DMS53 treated with DMSO at 0.1 percent for 48 hours (cell line): Measurements from ENCODE around the gene AGAP3.

Experiments used
- DNase-seq: peaks from one replicate; lab custom pipeline; 2025; ENCODE audit not compliant: unreplicated experiment; lab: John Stamatoyannopoulos, UW

Gene AGAP3

DNA sequence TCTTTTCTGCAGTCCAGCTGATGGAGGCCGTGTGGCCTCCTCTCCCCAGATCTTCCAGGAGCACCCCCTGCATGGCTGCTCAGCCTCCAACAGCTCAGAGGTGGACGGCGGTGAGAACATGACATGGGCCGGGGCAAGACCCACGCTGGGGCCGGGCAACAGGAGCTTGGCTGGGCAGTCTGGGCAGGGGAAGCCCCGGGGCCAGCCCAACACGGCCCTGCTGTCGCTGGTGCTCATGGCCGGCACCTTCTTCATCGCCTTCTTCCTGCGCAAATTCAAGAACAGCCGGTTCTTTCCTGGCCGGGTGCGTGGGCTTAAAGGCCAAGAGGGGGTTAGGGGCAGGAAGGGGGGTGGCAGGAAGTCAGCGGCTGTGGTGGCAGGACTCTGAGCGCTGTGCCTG is 12.3 kb upstream of the AGAP3 start:
- DNase-seq = no peak

GRCh38 chr7:151074817-151075661 is 11.2 kb upstream of the AGAP3 start:
- no peak for DNase-seq

GRCh38 chr7:151075662-151075971 is 10.7 kb upstream of the AGAP3 start:
- no peak for DNase-seq

GRCh38 chr7:151075978-151076426 is 10.3 kb upstream of the AGAP3 start:
- DNase-seq = no peak

DNA sequence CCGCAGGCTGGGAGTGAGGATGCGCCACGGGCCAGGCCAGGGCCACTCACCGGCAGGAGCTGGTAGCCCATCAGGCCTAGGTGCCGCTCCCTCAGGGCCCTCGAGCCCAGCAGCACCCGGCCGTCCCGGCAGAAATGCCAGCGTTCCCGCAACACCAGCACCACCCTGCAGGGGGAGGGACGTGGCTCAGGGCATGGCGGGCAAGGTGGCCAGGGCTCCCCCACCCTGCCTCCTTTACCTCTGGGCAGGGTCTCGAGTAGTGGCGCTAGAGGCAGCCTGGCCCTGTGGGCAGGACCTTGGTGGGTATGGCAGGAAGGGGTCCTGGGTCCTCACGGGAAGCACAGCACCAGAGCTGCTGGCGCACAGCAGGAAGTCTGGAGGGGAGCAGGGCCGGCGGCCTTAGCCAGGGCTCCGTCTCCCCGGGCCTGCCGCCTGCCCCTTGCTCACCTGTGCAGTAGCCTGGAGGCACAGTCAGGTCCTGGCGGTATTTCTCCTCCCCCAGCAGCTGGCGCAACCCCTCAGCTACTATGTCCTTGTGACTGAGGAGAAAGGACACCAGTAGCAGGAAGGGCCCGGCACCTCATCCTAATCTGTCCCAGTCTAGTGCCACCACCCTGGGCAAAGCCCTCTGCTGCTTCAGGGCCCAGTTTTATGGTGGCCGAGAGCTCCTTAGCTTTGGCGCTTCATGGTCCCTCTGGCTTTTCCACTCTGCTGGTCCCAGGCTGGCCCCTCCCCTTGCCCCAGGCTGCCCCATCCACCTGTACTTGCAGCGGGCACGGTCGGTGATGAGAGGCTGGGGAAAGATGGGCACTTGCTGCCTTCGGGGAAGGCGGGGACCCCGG is 9.2 kb upstream of the AGAP3 start:
- DNase-seq = peak; percentile 5

DNA sequence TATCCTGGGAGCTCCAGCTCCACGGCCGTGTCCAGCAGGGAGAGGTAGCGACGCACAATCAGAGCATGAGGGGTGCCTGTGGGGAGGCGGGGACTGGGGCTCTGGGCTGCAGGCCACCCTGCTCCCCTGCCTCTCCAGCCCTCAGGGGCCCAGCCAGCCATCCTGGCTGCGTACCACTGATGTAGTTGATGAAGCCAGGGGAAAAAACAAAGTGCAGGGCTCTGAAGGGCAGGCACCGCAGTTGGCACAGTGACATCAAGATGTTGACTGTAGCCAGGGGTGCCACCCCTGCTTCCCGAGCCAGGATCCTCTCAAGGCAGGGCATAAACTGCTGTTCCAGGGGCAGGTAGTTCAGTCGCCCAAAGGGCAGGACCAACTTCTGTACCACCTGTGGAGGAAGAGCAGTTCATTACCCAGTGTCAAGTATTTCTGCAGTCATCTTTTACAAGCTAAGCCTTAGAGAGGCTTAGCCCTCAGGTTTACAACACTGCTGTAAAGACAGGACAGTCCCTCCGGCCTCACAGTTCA is 8.5 kb upstream of the AGAP3 start:
- DNase-seq = no peak

GRCh38 chr7:151078233-151079040 is 7.8 kb upstream of the AGAP3 start:
- no peak for DNase-seq

DNA sequence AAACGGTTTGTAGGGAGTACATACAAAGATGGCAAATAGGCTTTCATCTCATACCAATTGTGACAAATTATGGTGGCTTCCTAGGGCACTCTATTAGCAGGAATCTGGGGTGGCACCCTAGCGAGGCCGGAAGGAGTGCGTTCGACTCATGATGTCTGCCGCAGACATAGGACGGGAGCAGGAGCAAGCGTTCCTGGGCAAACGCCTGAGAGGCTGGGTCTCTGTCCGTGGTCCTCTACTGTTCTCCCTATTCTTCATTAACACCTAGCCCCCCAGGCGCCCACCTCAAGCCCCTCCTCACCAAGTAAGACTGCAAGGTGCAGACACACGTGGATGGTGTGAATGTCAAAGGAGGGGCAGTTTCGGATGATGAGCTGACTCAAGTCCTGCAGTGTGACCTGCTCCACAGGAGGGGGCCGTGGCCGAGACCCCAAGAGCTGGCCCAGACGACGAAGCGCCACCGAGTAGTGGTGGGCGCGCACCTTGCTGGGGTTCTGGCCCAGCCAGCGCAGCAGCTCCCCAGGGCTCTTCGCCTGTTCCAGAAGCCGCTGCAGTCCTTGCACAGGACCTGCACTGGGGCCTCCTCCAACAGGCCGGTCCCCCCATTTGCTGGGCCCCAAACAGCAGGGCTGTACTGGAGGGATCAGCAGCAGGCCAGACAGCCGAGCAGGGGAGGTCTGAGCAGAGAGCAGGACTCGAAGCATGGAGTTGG is 6.9 kb upstream of the AGAP3 start:
- no peak for DNase-seq

GRCh38 chr7:151080067-151080521 is 6.2 kb upstream of the AGAP3 start:
- peak; percentile 27 for DNase-seq

DNA sequence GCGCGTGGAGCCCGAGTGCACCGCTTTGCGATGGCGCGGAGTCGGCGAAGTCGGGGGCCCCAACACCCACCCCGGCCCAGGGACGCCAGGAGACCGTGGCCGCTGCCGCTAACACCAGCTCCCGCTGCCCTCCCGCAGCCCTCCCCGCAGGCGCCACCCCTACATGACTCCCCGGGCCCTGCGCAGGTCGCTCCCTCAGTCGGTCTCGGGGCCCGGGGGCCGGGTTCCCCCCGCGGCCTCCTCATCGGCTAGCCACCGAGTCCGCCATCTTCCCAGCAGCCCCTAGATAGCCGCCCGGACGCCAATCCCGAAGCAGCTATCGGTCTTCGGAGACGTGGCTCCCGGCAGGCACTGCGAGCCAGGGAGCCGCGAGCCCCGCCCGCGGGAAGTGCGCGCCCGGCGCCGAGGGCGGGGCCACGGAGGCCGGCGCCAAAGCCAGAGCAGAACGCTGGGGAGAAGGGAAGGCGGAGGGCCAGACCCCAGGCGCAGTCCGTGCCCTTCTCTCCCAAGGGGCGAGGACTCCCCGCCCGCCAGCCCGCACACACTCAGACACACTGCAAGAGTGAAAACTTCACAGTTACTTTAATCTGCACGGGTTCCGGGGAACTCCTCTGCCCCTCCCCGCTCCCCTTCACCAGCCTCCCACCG is 5.6 kb upstream of the AGAP3 start, which contains the start of gene FASTK:
Gene FASTK, minus strand, starts transcription at position 288 of the 648 bp plus-strand sequence. Its CDS starts 43 bp downstream, at position 245.
- DNase-seq = peak; percentile 94

DNA sequence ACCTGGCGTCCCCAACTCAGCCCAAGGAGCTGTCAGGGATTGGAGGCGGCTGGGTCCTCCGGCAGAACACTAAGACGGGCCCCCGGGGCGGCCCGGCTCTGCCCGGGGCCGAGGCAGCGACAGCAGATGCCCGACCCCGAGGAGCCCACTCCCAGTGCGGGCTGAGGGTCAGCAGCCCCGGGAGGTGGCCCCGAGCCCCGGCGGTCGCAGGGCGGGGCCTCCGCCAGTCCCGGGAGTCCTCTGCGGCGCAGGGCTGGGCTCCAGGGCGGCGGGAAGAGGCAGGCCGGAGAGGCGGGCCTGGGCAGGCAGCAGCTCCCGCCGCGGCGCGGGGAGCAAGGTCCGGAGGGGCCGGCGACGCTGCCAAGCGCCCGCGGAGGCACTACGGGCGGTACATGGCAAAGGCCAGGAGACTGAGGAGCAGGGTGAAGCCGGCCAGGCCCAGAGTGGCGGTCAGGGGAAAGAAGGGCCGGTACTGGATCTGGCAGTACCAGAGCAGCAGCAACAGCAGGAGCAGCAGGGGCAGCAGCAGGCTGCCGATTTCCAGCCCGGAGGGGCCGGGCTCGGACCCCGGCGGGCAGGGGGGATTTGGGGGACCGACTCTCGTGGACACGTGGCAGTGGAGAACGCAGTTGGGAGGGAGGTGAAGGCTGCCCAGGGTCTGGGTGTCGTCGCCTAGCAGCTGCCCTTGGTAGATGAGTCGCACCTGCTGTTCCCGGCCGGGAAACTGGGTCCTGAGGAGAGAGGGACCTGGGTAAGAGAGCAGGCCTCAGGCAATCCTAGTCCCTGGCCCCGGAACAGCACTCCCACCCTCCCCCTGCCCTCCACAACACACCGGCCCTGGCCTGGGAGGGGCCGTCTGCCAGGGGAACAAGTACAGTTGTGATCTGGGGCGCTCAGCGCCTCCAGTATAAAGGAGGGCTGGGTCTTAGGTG is 4.8 kb upstream of the AGAP3 start:
- DNase-seq = peak; percentile 44

DNA sequence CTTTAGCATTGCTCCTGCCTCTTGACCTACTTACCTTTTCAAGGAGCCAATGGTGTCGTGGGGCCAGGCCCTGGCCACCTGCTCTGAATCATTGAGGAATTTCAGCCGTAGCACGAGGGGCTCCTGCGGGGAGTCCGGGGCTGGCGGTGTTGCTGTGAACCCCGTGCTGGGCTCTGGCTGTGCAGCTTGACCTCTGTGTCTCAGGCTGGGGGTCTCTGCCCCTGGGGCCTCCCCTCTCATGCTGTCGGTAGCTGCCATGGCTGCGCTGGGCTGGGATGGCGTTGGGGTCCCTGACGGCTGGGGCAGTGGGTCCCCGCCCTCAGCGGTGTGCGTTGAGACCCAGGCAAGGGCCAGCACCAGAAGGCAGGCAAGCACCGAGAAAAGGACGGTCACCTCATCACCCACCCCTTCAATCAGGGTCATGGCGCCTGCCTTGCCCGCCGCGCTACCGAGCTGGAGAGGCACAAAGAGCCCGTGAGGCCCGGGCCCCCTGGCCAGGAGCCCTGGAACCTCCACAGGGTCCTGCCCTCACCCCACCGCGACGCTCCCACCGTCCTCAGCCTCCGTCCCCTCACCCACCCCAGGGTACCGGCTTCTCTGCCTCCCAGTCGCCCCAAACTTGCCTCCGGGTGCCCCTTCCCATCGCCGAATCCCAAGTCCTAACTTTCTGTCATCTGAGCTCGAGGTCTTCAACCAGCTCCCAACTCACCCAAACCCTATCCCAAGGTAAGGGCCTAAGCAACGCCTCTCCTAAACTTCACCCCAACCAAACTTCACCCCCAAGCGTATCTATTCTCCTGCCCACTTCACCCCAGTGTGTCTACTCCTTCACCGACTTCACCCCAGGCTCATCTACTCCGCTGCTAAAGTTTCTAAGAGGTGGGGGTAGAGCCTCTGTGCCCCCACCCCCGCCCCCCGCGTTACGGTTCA is 3.9 kb upstream of the AGAP3 start:
- no peak for DNase-seq

DNA sequence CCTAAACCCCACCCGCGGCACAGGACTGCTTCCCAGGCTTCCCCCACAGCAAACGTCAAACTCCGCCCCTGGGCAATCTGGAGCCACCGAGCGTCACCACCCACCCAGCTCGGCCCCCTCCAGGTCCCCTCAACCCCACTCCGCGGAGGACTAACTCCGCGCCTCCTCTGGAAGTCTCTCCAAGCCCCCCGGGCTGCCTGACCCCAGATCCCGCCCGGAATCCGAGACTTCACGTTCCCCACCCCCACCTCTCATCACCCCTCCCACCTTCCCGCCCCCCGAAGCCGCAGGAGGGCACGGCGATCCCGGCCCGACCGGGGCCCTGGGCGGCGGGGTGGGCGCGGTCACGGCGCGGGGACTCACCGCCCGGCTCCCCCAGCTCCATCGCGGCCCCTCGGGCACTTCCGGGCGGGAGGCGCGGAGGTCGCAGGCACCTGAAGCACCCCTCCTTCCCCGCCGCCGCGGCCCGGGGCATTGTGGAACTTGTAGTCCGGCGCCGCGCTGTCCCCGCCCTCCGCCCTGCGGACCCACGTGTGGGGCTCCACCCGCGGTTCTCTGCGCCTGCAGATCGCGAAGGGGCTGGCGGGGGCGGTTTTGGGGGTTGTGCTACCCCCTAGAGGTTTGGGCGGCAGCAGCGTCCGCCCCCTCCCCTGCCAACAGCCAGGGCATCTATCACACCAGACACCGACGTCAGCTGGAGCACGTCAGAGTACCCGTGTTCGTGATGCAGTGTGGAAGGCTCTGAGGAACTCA is 3.0 kb upstream of the AGAP3 start, which contains the start of gene TMUB1:
Gene TMUB1, minus strand, starts transcription at position 423 of the 753 bp plus-strand sequence. CDS start 930 bp downstream, outside the sequence.
- DNase-seq = peak; percentile 44

DNA sequence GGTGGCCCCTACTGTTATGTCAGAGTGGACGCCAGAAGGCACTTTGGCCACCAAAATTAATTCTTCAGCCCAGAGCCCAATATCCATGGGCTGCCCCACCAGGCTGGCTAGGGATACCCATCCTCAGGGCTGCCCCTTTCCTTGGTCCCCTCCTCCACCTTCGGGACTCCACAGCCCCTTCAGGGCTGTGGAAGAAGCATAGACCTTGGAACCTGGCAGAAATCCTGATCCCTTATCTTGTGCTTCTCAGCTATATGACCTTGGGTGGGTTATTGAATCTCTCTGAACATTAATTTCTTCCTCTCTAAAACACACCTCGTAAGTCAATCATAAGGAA is 2.5 kb upstream of the AGAP3 start:
- DNase-seq = no peak

DNA sequence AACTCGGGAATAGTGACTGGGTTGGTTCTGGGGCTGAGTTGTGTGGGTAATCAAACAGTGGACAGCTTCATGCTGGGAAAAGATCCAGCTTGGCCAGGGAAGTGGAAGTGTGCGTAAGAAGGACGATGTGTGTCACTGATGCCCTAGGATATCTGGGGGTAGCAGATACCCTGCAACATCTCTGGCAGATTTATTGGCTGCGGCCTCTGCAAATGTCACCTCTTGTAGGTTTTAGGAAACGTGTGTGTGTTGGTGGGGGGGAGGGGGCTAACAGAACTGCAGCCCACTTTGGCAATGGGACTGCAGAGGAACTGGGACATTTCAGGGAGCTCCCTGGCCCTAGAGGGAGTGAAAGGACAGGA is 965 bp upstream of the AGAP3 start:
- DNase-seq = no peak

DNA sequence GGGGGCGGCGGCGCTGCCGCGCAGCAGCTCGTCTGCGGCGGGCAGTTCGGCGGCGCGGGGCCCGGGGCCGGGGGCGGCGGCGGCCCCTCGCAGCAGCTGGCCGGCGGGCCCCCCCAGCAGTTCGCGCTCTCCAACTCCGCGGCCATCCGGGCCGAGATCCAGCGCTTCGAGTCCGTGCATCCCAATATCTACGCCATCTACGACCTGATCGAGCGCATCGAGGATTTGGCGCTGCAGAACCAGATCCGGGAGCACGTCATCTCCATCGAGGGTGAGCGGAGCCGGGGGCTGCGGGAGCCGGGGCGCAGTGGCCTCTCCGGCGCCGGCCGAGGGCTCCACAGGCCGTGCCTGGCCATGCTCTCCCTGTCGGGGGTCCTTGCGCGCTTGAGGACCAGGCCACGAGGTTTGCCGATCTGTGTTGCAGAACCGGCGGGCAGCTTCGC is 548 bp downstream of the AGAP3 start:
- DNase-seq = no peak
